GM12873 (cell line): ENCODE measurements around the gene ZSWIM1.

ENCODE experiments used
- TF ChIP-seq, protein P1 (sequence below): IDR thresholded peaks from 2 replicates; pipeline ENCODE4 v1.5.1; 2012; ENCODE audit warnings: low read depth, mild to moderate bottlenecking, moderate library complexity, low read length, control low read depth; ENCODE audit not compliant: insufficient read depth; ENCODE audit errors: missing control alignments

ZSWIM1 gene

GRCh38 chr20:45905505-45906079 is 24.6 kb downstream of the ZSWIM1 start:
- TF ChIP-seq, protein P1, sequence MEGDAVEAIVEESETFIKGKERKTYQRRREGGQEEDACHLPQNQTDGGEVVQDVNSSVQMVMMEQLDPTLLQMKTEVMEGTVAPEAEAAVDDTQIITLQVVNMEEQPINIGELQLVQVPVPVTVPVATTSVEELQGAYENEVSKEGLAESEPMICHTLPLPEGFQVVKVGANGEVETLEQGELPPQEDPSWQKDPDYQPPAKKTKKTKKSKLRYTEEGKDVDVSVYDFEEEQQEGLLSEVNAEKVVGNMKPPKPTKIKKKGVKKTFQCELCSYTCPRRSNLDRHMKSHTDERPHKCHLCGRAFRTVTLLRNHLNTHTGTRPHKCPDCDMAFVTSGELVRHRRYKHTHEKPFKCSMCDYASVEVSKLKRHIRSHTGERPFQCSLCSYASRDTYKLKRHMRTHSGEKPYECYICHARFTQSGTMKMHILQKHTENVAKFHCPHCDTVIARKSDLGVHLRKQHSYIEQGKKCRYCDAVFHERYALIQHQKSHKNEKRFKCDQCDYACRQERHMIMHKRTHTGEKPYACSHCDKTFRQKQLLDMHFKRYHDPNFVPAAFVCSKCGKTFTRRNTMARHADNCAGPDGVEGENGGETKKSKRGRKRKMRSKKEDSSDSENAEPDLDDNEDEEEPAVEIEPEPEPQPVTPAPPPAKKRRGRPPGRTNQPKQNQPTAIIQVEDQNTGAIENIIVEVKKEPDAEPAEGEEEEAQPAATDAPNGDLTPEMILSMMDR: no peak

DNA sequence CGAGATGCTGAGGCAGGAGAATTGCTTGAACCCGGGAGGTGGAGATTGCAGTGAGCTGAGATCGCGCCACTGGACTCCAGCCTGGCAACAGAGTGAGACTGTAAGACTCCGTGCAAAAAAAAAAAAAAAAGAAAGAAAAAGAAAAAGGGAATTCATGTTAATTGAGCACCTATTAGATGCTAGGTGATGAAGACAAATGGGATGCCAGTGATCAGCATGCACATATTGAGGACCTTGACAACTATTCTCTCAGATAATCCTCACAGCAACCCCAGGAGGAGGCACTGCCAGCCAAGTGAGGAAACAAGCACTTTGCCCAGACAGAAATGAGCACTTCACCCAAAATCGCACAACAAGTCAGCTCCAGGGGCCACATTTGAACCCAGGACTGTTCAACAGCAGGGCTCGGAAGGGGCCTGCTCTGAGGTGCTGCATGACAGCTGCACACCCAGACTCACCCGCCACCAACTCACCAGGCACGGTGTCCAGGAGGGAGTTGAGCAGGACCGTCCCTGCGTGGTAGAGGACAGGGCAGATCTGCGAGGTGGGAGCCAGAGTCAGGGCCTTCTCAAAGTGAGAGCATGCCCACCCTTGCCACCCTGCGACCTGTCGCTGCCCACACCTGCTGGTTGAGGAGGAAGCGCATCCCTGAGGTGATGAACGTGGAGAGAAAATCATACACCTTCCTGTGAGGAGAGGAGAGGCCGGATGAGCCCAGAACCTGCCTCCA is 26.4 kb downstream of the ZSWIM1 start:
- TF ChIP-seq, protein P1: no peak

DNA sequence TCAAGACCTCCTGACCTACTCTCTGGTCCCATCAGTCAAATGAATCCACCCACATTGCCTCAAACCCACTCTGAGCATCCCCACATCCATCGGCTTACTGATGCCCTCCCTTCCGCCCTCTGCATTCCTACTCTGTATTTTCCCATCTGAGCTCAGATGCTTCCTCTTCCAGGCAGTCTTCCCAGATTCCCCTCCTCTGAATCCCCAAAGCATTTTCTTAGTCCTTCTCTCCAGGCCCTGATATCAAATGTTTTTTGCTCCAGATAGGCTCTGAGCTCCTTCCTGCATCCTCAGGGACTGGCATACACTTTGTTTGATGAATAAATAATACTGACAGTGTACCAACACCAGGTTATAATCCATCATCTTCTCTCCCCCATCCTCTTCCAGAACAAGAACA is 27.1 kb downstream of the ZSWIM1 start:
- TF ChIP-seq, protein P1: no peak

GRCh38 chr20:45909336-45909808 is 28.3 kb downstream of the ZSWIM1 start:
- TF ChIP-seq, protein P1: no peak

GRCh38 chr20:45909817-45910669 is 29.0 kb downstream of the ZSWIM1 start:
- TF ChIP-seq, protein P1: no peak

GRCh38 chr20:45910670-45911485 is 29.9 kb downstream of the ZSWIM1 start:
- TF ChIP-seq, protein P1: no peak
